ENCODE results near the gene RECK. TPM values are rescaled to one million over a fixed set of nuclear protein-coding genes. Genes with fewer than 3 reads are reported as not detected.
A peak's percentile ranks its signal among the peaks of the same experiment; 100 is the strongest.

RECK gene
- total RNA-seq, 4 donors from 2014 or later = 2.9 to 4.1 (median 3.5) TPM

DNA sequence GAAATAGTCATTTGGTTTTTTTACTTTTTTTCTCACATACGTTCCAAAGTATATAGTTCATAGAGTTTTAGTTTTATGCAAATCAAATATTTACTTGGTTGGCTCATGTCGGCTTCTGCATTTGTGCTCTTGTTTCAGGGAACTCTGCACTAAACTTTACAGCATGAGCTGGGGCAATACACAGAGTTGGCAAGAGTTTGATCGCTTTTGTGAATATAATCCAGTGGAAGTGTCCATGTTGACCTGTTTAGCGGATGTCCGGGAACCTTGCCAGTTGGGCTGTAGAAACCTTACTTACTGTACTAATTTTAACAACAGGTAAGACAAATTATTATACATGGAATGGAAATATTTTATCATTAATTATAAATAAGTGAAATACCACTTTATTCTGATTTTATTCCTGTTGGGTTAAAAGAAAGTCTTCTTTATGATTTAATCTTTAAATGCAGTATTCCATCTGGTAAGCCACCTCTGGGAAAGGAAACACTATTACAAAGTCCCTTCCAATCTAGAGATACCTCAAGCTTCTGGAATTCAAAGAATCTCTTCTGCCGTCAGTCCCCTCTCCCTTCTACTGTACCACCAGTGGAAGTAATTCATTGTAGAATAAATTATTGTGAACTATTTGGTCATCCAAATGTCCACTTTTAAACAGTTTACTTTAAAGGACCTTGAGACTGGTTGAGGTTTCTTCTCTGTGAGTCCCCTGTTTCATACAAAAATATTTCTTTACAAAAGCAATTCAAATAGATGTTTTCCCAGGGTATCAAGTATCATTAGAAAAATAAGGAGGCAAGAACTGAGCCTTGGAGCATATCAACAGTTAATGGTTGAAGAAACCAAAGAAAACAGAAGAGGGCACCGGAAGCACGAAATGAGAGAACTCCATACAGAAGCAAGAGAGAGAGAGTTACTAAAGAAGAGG is 54.6 kb downstream of the RECK start:
- Histone ChIP-seq H3K27ac (peak overlapping the region in 2 of 4 donors; percentile 2 to 16), H3K36me3 (no peaks in the 10 kb centered on the region), H3K4me3 (no peak overlapping the region), H3K9me3 (no peaks in the 10 kb centered on the region), H3K4me1 (peaks cover 0 to 13% of the 10 kb centered on the region in 2 donors), H3K27me3 (no peaks in the 10 kb centered on the region)
- intact Hi-C loops (cut with DNase I; ENCODE audit: low total_unique reads) (loop anchor here (10.0 kb wide), 1 partner anchor 56 kb away; the partner anchor contains the start of gene RECK), in situ Hi-C loops (cut with MboI; ENCODE audit: low sequenced_read_pairs in 4 of 4) (no loop called here)
- TF ChIP-seq, protein P1, sequence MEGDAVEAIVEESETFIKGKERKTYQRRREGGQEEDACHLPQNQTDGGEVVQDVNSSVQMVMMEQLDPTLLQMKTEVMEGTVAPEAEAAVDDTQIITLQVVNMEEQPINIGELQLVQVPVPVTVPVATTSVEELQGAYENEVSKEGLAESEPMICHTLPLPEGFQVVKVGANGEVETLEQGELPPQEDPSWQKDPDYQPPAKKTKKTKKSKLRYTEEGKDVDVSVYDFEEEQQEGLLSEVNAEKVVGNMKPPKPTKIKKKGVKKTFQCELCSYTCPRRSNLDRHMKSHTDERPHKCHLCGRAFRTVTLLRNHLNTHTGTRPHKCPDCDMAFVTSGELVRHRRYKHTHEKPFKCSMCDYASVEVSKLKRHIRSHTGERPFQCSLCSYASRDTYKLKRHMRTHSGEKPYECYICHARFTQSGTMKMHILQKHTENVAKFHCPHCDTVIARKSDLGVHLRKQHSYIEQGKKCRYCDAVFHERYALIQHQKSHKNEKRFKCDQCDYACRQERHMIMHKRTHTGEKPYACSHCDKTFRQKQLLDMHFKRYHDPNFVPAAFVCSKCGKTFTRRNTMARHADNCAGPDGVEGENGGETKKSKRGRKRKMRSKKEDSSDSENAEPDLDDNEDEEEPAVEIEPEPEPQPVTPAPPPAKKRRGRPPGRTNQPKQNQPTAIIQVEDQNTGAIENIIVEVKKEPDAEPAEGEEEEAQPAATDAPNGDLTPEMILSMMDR (IDR thresholded peaks at IDR 0.05 in 4 of 5, conservative IDR thresholded peaks at IDR 0.05 in 1 of 5) = no peak
- TF ChIP-seq POLR2A (IDR thresholded peaks at IDR 0.05) = no peak
- ATAC-seq (no peak), DNase-seq (peak in 1 of 2 donors; percentile 13)

DNA sequence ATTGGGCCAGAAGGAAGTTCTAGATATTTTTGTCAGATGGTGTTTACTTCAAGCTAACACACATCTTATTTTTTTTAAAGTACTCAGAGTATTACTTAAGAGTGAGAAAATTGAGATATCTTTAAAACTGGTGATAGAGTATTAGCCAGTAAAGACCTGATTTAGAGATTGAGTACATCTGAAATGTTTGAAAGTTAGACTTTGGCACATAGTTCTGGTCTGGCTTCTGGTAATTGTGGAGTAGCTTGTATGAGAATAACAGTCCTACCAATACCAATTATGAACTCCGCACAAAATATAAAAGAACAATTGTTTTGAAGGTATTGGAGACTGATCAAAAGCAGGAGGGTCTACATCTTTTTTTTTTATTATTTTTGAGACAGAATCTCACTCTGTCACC is 55.3 kb downstream of the RECK start:
- H3K4me1 ChIP-seq = peaks cover 0 to 13% of the 10 kb centered on the region in 2 donors
- intact Hi-C loops (cut with DNase I; ENCODE audit: low total_unique reads) (loop anchor here (10.0 kb wide), 1 partner anchor 57 kb away; the partner anchor contains the start of gene RECK), in situ Hi-C loops (cut with MboI; ENCODE audit: low sequenced_read_pairs in 4 of 4) (no loop called here)
- peak overlapping the region in 3 of 4 donors; percentile 0 to 22 (median 16) for H3K27ac ChIP-seq
- no peak for DNase-seq
- no peaks in the 10 kb centered on the region for H3K9me3 ChIP-seq
- no peaks in the 10 kb centered on the region for H3K36me3 ChIP-seq
- H3K4me3 ChIP-seq = no peak overlapping the region
- no peak for ATAC-seq
- no peaks in the 10 kb centered on the region for H3K27me3 ChIP-seq
- TF ChIP-seq, protein P1 (IDR thresholded peaks at IDR 0.05 in 4 of 5, conservative IDR thresholded peaks at IDR 0.05 in 1 of 5) = no peak
- TF ChIP-seq POLR2A (IDR thresholded peaks at IDR 0.05) = no peak

DNA sequence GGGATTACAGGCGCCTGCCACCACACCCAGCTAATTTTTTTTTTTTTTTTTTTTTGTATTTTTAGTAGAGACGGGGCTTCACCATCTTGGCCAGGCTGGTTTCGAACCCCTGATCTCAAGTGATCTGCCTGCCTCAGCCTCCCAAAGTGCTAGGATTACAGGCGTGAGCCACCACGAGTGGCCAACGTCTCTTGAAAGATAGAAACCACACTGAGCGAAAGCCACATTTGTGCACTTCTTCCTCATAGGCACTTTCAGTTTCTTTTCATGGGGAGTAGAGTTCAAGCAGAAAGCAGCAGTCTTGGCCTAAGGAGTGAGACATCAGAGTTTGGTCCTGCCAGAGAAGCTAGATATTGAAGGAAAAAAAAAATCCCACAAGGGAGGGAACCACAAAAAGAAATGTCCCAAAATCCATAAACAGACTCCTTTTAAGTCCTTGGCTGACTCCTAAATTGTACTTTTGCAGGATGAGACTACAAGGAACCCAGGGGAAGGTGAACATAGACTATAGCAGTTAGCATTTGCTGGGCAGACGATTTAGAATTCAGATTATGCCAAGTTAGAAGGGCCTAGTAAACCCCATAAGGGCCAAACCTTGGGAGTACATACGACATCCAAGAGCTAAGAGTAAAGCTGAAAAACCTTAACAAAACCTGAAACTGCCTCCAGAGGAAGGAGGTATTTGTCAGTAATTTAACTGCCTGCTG is 55.9 kb downstream of the RECK start:
- ATAC-seq (peak in 1 of 2 donors; percentile 60), DNase-seq (no peak)
- H3K27ac ChIP-seq = peak overlapping the region in 3 of 4 donors; percentile 0 to 22 (median 15)
- no peaks in the 10 kb centered on the region for H3K9me3 ChIP-seq
- no peaks in the 10 kb centered on the region for H3K27me3 ChIP-seq
- H3K4me1 ChIP-seq = peaks cover 0 to 13% of the 10 kb centered on the region in 2 donors
- no peaks in the 10 kb centered on the region for H3K36me3 ChIP-seq
- intact Hi-C loops (cut with DNase I; ENCODE audit: low total_unique reads) = loop anchor here (10.0 kb wide), 1 partner anchor 58 kb away; the partner anchor contains the start of gene RECK
- H3K4me3 ChIP-seq = no peak overlapping the region
- in situ Hi-C loops (cut with MboI; ENCODE audit: low sequenced_read_pairs in 4 of 4) = no loop called here
- TF ChIP-seq POLR2A (IDR thresholded peaks at IDR 0.05) = no peak
- TF ChIP-seq, protein P1 (IDR thresholded peaks at IDR 0.05 in 4 of 5, conservative IDR thresholded peaks at IDR 0.05 in 1 of 5) = no peak

DNA sequence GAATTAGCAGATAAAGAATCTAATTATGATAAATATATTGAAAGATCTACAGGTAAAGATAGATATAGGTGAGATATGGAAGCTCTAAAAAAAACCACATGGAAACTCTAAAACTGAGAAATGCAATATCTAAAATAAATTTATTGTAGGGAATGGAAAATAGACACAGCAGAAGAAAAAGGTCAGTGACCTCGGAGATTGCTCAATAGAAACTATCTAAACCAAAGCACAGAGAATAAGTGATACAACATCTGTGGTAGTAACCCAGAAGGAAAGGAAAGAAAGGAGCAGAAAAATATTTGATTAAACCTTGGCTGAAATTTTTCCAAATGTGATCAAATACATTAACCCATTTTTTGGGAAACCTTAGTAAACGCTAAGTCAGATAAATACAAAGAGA is 56.7 kb downstream of the RECK start:
- Histone ChIP-seq H3K9me3 (no peaks in the 10 kb centered on the region), H3K27ac (no peak overlapping the region), H3K4me3 (no peak overlapping the region), H3K4me1 (peaks cover 0 to 13% of the 10 kb centered on the region in 2 donors), H3K36me3 (no peaks in the 10 kb centered on the region), H3K27me3 (no peaks in the 10 kb centered on the region)
- DNase-seq (no peak), ATAC-seq (no peak)
- intact Hi-C loops (cut with DNase I; ENCODE audit: low total_unique reads) = loop anchor here (10.0 kb wide), 1 partner anchor 59 kb away; the partner anchor contains the start of gene RECK
- TF ChIP-seq POLR2A (IDR thresholded peaks at IDR 0.05) = no peak
- TF ChIP-seq, protein P1 (IDR thresholded peaks at IDR 0.05 in 4 of 5, conservative IDR thresholded peaks at IDR 0.05 in 1 of 5) = no peak
- in situ Hi-C loops (cut with MboI; ENCODE audit: low sequenced_read_pairs in 4 of 4) = no loop called here
